ENCODE measurements around the gene PTCH1. TPM values are rescaled to one million over a fixed set of nuclear protein-coding genes. Genes with fewer than 3 reads are reported as not detected.

The PTCH1 gene
- total and polyA plus RNA-seq, 7 donors, result 0.81 to 7.5 (median 3.5) TPM

- Histone ChIP-seq H3K27me3 (ENCODE audit: insufficient read depth in 3 of 3, low read length in 2 of 3) (no peaks in the 10 kb centered on the region), H3K4me1 (no peaks in the 10 kb centered on the region)
- DNase-seq, result peak; percentile 83 to 89
These were observed 7.6 kb downstream of the PTCH1 start for GRCh38 chr9:95508968-95509850.

DNA sequence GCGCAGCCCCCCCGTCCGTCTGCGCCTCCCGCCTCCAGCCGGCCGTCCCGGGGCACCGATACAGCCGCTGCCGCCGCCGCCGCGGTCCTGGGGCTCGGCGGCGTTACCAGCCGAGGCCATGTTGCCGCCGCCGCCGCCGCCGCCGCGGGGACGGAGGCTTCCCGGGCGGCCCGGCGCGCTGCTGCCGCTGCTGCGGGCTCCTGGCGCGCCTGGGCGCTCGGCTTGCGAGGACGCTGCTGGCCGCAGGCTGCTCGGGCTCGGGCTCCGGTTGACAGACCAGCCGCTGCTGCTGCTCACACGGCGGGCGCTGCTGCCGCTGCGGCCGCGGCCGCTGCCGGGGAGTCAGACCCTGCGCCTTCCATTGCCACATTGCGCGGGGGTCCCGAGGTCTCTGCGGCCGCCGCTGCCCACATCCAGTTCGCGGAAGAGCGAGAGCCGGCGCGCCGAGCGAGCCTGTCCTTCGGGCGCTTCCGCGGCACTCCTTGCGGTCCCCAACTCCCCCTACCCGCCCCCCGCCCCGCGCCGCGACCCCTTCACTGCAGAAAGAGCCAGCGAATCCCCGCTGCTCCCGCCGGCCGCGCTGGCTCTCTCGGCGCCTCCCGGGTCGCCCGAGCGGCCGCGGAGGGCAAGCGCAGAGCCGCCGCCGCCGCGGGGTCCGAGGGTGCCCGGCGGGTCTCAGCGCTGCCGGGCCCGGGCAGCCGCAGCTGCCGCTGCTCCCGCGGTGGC is 8.4 kb downstream of the PTCH1 start:
- ATAC-seq (no peak), DNase-seq (peak in 1 of 2 donors; percentile 53)
- H3K4me3 ChIP-seq, result peak overlapping the region; percentile 87
- H3K9me3 ChIP-seq, result no peaks in the 10 kb centered on the region
- TF ChIP-seq CTCF (IDR thresholded peaks at IDR 0.05), result no peak
- no peaks in the 10 kb centered on the region for H3K27me3 ChIP-seq (ENCODE audit: insufficient read depth in 3 of 3, low read length in 2 of 3)
- H3K36me3 ChIP-seq (ENCODE audit: insufficient read depth in 1 of 2, low read depth in 1 of 2), result no peaks in the 10 kb centered on the region
- no peaks in the 10 kb centered on the region for H3K4me1 ChIP-seq
- 0 to 1% (median 1%) methylated on average over 41 to 111 of the region's 111 CpGs for WGBS, 3 donors
- intact Hi-C loops (cut with DNase I), result loop anchor here in 1 of 2 donors (5.0 kb wide), 1 partner anchor 81 kb away; no protein-coding TSS in a partner anchor
- H3K27ac ChIP-seq, result peak overlapping the region; percentile 88

More at GRCh38 chr9:95508968-95509850, 7.6 kb downstream of the PTCH1 start:
- H3K9me3 ChIP-seq, result no peaks in the 10 kb centered on the region
- TF ChIP-seq CTCF (IDR thresholded peaks at IDR 0.05), result no peak
- ATAC-seq, result peak; percentile 44 to 74 (median 66)
- intact Hi-C loops (cut with DNase I), result loop anchor here in 1 of 2 donors (5.0 kb wide), 1 partner anchor 82 kb away; no protein-coding TSS in a partner anchor
- peak overlapping the region; percentile 87 for H3K4me3 ChIP-seq
- 0% methylated on average over 45 to 48 of the region's 48 CpGs for WGBS, 3 donors
- no peaks in the 10 kb centered on the region for H3K36me3 ChIP-seq (ENCODE audit: insufficient read depth in 1 of 2, low read depth in 1 of 2)
- peak overlapping the region; percentile 88 for H3K27ac ChIP-seq

- ATAC-seq (peak in 2 of 4 donors; percentile 21 to 46), DNase-seq (peak; percentile 55 to 68)
- Histone ChIP-seq H3K9me3 (no peaks in the 10 kb centered on the region), H3K4me3 (peak overlapping the region; percentile 87), H3K4me1 (peaks cover 6% of the 10 kb centered on the region), H3K27ac (peak overlapping the region; percentile 88), H3K27me3 (ENCODE audit: insufficient read depth in 3 of 3, low read length in 2 of 3) (no peaks in the 10 kb centered on the region), H3K36me3 (ENCODE audit: insufficient read depth in 1 of 2, low read depth in 1 of 2) (no peaks in the 10 kb centered on the region)
- intact Hi-C loops (cut with DNase I), result loop anchor here in 1 of 2 donors (2.0 to 5.0 kb wide), 2 partner anchors 45 to 80 kb away; no protein-coding TSS in a partner anchor
- no peak for TF ChIP-seq CTCF (IDR thresholded peaks at IDR 0.05)
- WGBS, 3 donors, result 0 to 1% (median 1%) methylated on average over 35 to 36 of the region's 36 CpGs
These were observed 9.1 kb downstream of the PTCH1 start for GRCh38 chr9:95507464-95508241.

- Histone ChIP-seq H3K9me3 (no peaks in the 10 kb centered on the region), H3K27ac (peak overlapping the region; percentile 88), H3K4me1 (peaks cover 8% of the 10 kb centered on the region), H3K4me3 (peak overlapping the region; percentile 87), H3K36me3 (ENCODE audit: insufficient read depth in 1 of 2, low read depth in 1 of 2) (no peaks in the 10 kb centered on the region), H3K27me3 (ENCODE audit: insufficient read depth in 3 of 3, low read length in 2 of 3) (no peaks in the 10 kb centered on the region)
- no peak for TF ChIP-seq CTCF (IDR thresholded peaks at IDR 0.05)
- DNase-seq, result peak; percentile 34 to 74
- intact Hi-C loops (cut with DNase I), result loop anchor here in 1 of 2 donors (1.0 to 5.0 kb wide), 3 partner anchors 44 to 368 kb away; partner anchors contain the start of gene ERCC6L2
- 0 to 1% (median 0%) methylated on average over 57 to 60 of the region's 60 CpGs for WGBS, 3 donors
- peak in 1 of 4 donors; percentile 28 for ATAC-seq
These were observed 9.9 kb downstream of the PTCH1 start for GRCh38 chr9:95506678-95507463.
